Progenitor cell of endocrine pancreas (in vitro differentiated cells): ENCODE results near the gene MRM3. TPM values are rescaled to one million over a fixed set of nuclear protein-coding genes. Genes with fewer than 3 reads are reported as not detected.
"Not testable (repeated sequence)": the region's sequence is repeated elsewhere in the genome, so short reads cannot be mapped to it uniquely, and the experiment has no call there.

Experiments
- DNase-seq: peaks from one replicate; pipeline ENCODE4 v3.0.0; 2021; ENCODE audit warnings: low spot score; ENCODE audit not compliant: unreplicated experiment
- H3K27ac Mint-ChIP-seq: 2 replicates; pipeline ENCODE4 v1.8.0; 2021; ENCODE audit warnings: mild to moderate bottlenecking, moderate library complexity, mixed read lengths
- H3K27me3 Mint-ChIP-seq: 2 replicates; pipeline ENCODE4 v1.8.0; 2021; ENCODE audit warnings: mixed read lengths
- H3K36me3 Mint-ChIP-seq: 2 replicates; pipeline ENCODE4 v1.8.0; 2022; ENCODE audit warnings: mixed read lengths; ENCODE audit not compliant: insufficient read depth
- H3K4me1 Mint-ChIP-seq: 2 replicates; pipeline ENCODE4 v1.8.0; 2021; ENCODE audit warnings: low read depth, mixed read lengths
- H3K4me3 Mint-ChIP-seq: 2 replicates; pipeline ENCODE4 v1.8.0; 2021; ENCODE audit warnings: low read depth, mild to moderate bottlenecking, moderate library complexity, mixed read lengths
- H3K9me3 Mint-ChIP-seq: 2 replicates; pipeline ENCODE4 v1.8.0; 2021; ENCODE audit warnings: low read depth, mixed read lengths
- total RNA-seq: library from RNA; stranded (reverse); gene quantifications from 2 replicates; pipeline ENCODE4 v1.2.1, GENCODE V29; 2021
- TF ChIP-seq, protein P1 (sequence below): fragments of 200-600 bp; sonication (generic); IDR thresholded peaks from one replicate; pipeline ENCODE4 v1.5.0; 2021; ENCODE audit warnings: antibody characterized with exemption, mild to moderate bottlenecking; ENCODE audit not compliant: unreplicated experiment

Gene MRM3
- total RNA-seq, 1 donor from 2014 or later = 14.5 TPM

DNA sequence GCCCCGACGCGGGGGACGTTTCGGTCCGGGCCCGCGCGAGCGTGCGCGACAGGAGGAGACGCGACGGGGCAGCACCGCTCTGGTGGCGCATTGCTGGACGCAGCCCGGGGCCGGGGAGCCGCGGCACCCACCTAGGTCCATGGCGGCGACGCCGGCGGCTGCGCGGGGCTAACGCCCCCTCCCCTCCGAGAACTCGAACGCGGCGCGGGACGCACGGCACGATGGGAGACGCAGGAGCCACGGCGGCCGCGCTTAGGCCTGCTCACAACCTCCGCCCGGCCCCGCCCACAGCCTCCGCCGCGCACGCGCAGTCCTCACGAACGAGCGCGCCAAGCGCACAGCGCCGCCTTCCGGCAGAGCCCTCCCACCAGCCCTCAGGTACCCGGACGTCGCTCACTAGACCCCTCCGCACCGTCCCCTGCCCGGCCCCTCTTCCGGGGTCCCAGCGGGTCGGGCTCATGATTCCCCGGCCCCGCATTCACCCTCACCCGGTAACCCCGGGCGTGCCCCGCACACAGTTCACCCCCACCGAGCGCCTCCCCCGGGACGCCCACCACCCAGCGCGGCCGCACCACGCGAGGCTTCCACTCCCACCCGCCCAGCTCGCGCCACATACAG, 30.0 kb upstream of the MRM3 start, which contains the start of gene GEMIN4:
Gene GEMIN4, minus strand, starts transcription at position 263 of the 618 bp plus-strand sequence. Its CDS starts 122 bp downstream, at position 141.
- TF ChIP-seq, protein P1, sequence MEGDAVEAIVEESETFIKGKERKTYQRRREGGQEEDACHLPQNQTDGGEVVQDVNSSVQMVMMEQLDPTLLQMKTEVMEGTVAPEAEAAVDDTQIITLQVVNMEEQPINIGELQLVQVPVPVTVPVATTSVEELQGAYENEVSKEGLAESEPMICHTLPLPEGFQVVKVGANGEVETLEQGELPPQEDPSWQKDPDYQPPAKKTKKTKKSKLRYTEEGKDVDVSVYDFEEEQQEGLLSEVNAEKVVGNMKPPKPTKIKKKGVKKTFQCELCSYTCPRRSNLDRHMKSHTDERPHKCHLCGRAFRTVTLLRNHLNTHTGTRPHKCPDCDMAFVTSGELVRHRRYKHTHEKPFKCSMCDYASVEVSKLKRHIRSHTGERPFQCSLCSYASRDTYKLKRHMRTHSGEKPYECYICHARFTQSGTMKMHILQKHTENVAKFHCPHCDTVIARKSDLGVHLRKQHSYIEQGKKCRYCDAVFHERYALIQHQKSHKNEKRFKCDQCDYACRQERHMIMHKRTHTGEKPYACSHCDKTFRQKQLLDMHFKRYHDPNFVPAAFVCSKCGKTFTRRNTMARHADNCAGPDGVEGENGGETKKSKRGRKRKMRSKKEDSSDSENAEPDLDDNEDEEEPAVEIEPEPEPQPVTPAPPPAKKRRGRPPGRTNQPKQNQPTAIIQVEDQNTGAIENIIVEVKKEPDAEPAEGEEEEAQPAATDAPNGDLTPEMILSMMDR = peak; percentile 98
- DNase-seq = peak; percentile 98
- Mint-ChIP-seq H3K4me1 (peaks cover 40% of the 10 kb centered on the region), H3K27ac (peak within 1 kb of the TSS; percentile 99), H3K9me3 (peaks cover 8% of the 10 kb centered on the region), H3K27me3 (no peaks in the 10 kb centered on the region), H3K4me3 (peak within 1 kb of the TSS; percentile 94), H3K36me3 (peaks cover 26% of the 10 kb centered on the region)

DNA sequence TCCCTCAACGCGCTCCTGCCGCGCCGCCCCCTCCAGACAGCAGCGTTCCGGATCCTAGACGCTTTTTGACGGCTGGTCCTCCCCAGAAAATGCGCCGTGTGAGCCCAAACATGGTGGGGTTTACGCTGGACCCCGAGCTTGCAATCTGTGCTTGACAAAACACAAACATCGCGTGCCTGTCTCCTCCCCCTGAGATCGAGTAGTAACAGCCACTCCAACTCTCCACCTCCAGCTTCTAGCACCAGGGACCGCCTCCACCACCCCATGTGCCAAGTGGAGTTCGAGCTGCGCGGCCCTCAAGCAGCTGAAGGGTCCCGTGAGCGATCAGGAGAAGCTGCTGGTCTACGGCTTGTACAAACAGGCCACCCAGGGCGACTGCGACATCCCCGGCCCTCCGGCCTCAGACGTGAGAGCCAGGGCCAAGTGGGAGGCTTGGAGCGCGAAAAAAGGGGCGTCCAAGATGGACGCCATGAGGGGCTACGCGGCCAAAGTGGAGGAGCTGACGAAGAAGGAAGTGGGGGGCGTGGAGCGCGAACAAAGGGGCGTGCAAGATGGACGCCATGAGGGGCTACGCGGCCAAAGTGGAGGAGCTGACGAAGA, 29.4 kb upstream of the MRM3 start:
- Mint-ChIP-seq H3K27ac (peak overlapping the region; percentile 99), H3K4me1 (peaks cover 40% of the 10 kb centered on the region), H3K9me3 (peaks cover 8% of the 10 kb centered on the region), H3K4me3 (peak overlapping the region; percentile 94), H3K36me3 (peaks cover 29% of the 10 kb centered on the region), H3K27me3 (no peaks in the 10 kb centered on the region)
- no peak for DNase-seq
- TF ChIP-seq, protein P1 = no peak

DNA sequence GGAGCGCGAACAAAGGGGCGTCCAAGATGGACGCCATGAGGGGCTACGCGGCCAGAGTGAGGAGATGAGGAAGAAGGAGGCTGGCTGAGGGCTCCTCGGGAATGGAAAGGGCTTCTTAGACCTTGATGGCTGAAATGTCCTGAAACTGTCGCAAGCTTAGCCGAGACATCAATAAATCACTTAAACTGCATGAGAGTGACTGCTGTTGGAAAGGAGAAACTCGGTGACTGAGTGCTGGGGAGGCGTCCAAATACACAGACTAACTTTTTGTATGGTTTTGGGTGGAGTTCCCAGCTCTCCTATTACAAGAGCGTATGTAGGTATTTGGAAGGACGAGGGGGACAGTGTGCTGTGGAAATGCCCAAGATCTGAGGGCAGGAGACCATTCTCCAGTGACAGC, 28.7 kb upstream of the MRM3 start:
- peak overlapping the region; percentile 50 for H3K4me3 Mint-ChIP-seq
- DNase-seq = no peak
- H3K36me3 Mint-ChIP-seq = peaks cover 22% of the 10 kb centered on the region
- TF ChIP-seq, protein P1 = no peak
- no peak overlapping the region for H3K27ac Mint-ChIP-seq
- no peaks in the 10 kb centered on the region for H3K27me3 Mint-ChIP-seq
- peaks cover 8% of the 10 kb centered on the region for H3K9me3 Mint-ChIP-seq
- H3K4me1 Mint-ChIP-seq = peaks cover 40% of the 10 kb centered on the region

DNA sequence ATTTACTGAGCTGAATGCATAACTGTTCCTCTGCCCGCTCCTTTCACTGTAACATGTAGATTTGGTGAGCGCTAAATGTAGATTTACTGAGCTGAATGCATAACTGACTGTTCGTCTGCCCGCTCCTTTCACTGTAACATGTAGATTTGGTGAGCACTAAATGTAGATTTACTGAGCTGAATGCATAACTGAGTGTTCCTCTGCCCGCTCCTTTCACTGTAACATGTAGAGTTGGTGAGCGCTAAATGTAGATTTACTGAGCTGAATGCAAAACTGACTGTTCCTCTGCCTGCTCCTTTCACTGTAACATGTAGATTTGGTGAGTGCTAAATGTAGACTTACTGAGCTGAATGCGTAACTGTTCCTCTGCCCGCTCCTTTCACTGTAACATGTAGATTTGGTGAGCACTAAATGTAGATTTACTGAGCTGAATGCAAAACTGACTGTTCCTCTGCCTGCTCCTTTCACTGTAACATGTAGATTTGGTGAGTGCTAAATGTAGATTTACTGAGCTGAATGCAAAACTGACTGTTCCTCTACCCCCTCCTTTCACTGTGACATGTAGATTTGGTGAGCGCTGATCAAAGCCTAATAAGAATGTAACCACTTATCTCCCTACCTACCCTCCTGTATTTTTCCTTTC, 26.7 kb upstream of the MRM3 start:
- H3K4me1 Mint-ChIP-seq = peaks cover 33% of the 10 kb centered on the region
- H3K36me3 Mint-ChIP-seq = peaks cover 23% of the 10 kb centered on the region
- H3K4me3 Mint-ChIP-seq, DNase-seq, H3K27me3 Mint-ChIP-seq, H3K9me3 Mint-ChIP-seq: not testable (repeated sequence)
- H3K27ac Mint-ChIP-seq = peak overlapping the region; percentile 98

DNA sequence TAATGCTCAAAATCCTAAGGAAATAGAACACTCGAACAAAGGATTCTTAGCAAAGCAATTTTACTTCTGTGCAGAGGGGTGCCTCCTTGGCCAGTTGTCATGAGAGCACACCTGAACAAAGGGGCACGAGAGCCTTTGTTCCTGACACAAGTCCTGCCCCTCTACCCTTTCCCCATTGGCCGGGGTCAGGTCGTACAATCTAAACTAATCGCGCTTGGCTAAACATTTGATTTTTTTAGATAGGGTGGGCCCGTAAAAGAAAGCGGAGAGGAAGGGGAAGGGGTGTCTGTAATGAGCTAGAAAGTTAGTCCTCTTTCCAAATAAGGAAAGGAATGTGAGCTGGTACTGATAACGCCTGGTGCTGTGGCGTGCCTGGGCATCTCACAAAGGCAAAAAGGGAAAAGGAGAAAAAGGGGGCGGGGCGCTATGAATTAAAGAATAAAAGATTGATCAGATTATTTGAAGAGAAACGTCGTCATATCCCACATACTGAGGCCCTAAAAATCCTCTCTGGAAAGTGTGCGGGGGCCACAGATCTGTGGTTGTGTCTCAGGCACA, 26.1 kb upstream of the MRM3 start:
- not testable (repeated sequence) for DNase-seq, H3K9me3 Mint-ChIP-seq, H3K27me3 Mint-ChIP-seq
- Mint-ChIP-seq H3K27ac (peak overlapping the region; percentile 98), H3K4me1 (peaks cover 28% of the 10 kb centered on the region), H3K4me3 (peak overlapping the region; percentile 30), H3K36me3 (peaks cover 25% of the 10 kb centered on the region)

DNA sequence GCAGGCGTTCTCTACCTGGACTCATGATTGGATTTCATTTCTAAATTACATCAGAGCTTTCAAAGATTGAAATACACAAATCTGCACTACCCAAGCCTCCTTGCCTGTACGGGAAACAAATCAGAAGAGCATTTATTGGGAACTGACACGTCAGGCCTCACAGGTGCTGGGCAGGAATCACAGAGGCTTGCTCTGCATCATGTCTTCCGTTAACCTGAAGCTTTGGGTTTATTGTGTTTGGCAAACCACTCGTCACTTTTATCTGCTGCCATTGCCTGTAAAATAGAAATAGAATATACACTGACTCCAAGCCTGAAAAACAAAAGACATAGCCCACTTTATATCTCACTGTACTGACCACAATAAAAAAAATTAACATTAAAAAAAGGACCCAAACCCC, 22.2 kb upstream of the MRM3 start:
- peaks cover 8% of the 10 kb centered on the region for H3K9me3 Mint-ChIP-seq
- TF ChIP-seq, protein P1 = no peak
- peaks cover 36% of the 10 kb centered on the region for H3K36me3 Mint-ChIP-seq
- no peak overlapping the region for H3K4me3 Mint-ChIP-seq
- DNase-seq = no peak
- H3K4me1 Mint-ChIP-seq = peaks cover 15% of the 10 kb centered on the region
- no peaks in the 10 kb centered on the region for H3K27me3 Mint-ChIP-seq
- H3K27ac Mint-ChIP-seq = no peak overlapping the region
